H9 (cell line): ENCODE results near the gene LRIT3. TPM values are rescaled to one million over a fixed set of nuclear protein-coding genes. Genes with fewer than 3 reads are reported as not detected.

Experiments used
- DNase-seq: peaks from one replicate; pipeline ENCODE4 v3.0.0-alpha.2; 2017
- H2AFZ ChIP-seq: one replicate; pipeline ENCODE4 v1.6.1; 2013; ENCODE audit warnings: mild to moderate bottlenecking, low read length, control low read depth, moderate library complexity
- H2AK5ac ChIP-seq: 2 replicates; pipeline ENCODE4 v1.6.1; 2013; ENCODE audit warnings: low read length, control low read depth, mixed read lengths; ENCODE audit not compliant: insufficient read length
- H2BK120ac ChIP-seq: one replicate; pipeline ENCODE4 v1.6.1; 2013; ENCODE audit warnings: low read depth, mild to moderate bottlenecking, low read length, control low read depth, inconsistent platforms; ENCODE audit not compliant: poor library complexity, severe bottlenecking
- H2BK12ac ChIP-seq: 2 replicates; pipeline ENCODE4 v1.6.1; 2013; ENCODE audit warnings: low read length, control low read depth, mixed read lengths, low read depth; ENCODE audit not compliant: insufficient read length
- H2BK15ac ChIP-seq: 2 replicates; pipeline ENCODE4 v1.6.1; 2013; ENCODE audit warnings: low read depth, low read length, control low read depth
- H2BK20ac ChIP-seq: one replicate; pipeline ENCODE4 v1.6.1; 2013; ENCODE audit warnings: low read depth, mild to moderate bottlenecking, low read length, control low read depth, inconsistent platforms; ENCODE audit not compliant: poor library complexity, severe bottlenecking
- H2BK5ac ChIP-seq: 2 replicates; pipeline ENCODE4 v1.6.1; 2013; ENCODE audit warnings: low read length, control low read depth, mixed read lengths; ENCODE audit not compliant: insufficient read length
- H3K14ac ChIP-seq: 2 replicates; pipeline ENCODE4 v1.6.1; 2013; ENCODE audit warnings: low read length, control low read depth; ENCODE audit not compliant: insufficient read depth
- H3K18ac ChIP-seq: 2 replicates; pipeline ENCODE4 v1.6.1; 2013; ENCODE audit warnings: low read depth, mild to moderate bottlenecking, mixed read lengths, low read length, control low read depth; ENCODE audit not compliant: insufficient read length
- H3K23ac ChIP-seq: 2 replicates; pipeline ENCODE4 v1.6.1; 2013; ENCODE audit warnings: low read length, control low read depth, mixed read lengths, low read depth; ENCODE audit not compliant: insufficient read length
- H3K23me2 ChIP-seq: 2 replicates; pipeline ENCODE4 v1.6.1; 2013; ENCODE audit warnings: low read depth, mild to moderate bottlenecking, mixed read lengths, low read length, control low read depth; ENCODE audit not compliant: insufficient read length, poor library complexity, severe bottlenecking
- H3K27ac ChIP-seq: 2 replicates; pipeline ENCODE4 v1.5.1; 2013; ENCODE audit warnings: low read length, control low read depth, mixed read lengths, low read depth; ENCODE audit not compliant: insufficient read length
- H3K27me3 ChIP-seq: 2 replicates; pipeline ENCODE4 v1.6.1; 2013; ENCODE audit warnings: low read length, control low read depth, inconsistent platforms; ENCODE audit not compliant: insufficient read depth
- H3K4ac ChIP-seq: 2 replicates; pipeline ENCODE4 v1.6.1; 2013; ENCODE audit warnings: low read depth, mild to moderate bottlenecking, control low read depth, inconsistent platforms, low read length, moderate library complexity
- H3K4me1 ChIP-seq: 2 replicates; pipeline ENCODE4 v1.6.1; 2013; ENCODE audit warnings: low read length, control low read depth, inconsistent platforms; ENCODE audit not compliant: insufficient read depth
- H3K4me2 ChIP-seq: 2 replicates; pipeline ENCODE4 v1.6.1; 2013; ENCODE audit warnings: low read length, control low read depth, mixed read lengths; ENCODE audit not compliant: insufficient read length, insufficient read depth
- H3K56ac ChIP-seq: 2 replicates; pipeline ENCODE4 v1.6.1; 2013; ENCODE audit warnings: low read depth, mild to moderate bottlenecking, mixed read lengths, low read length, control low read depth; ENCODE audit not compliant: insufficient read length
- H3K79me1 ChIP-seq: 2 replicates; pipeline ENCODE4 v1.6.1; 2013; ENCODE audit warnings: low read depth, mild to moderate bottlenecking, moderate library complexity, low read length, control low read depth, inconsistent platforms; ENCODE audit not compliant: insufficient read depth, poor library complexity, severe bottlenecking
- H3K79me2 ChIP-seq: 2 replicates; pipeline ENCODE4 v1.6.1; 2013; ENCODE audit warnings: low read length, control low read depth, inconsistent platforms; ENCODE audit not compliant: insufficient read depth
- H3K9ac ChIP-seq: 2 replicates; pipeline ENCODE4 v1.6.1; 2013; ENCODE audit warnings: low read length, control low read depth, mixed read lengths; ENCODE audit not compliant: insufficient read length; ENCODE audit errors: extremely low read depth
- H3K9me3 ChIP-seq: one replicate; pipeline ENCODE4 v1.6.1; 2013; ENCODE audit warnings: low read depth, low read length, inconsistent platforms; ENCODE audit not compliant: control insufficient read depth
- H3T11ph ChIP-seq: one replicate; pipeline ENCODE4 v1.6.1; 2013; ENCODE audit warnings: mild to moderate bottlenecking, low read length, control low read depth, inconsistent platforms
- H4K20me1 ChIP-seq: one replicate; pipeline ENCODE4 v1.6.1; 2013; ENCODE audit not compliant: control insufficient read depth, insufficient read length, insufficient read depth
- H4K5ac ChIP-seq: 2 replicates; pipeline ENCODE4 v1.6.1; 2013; ENCODE audit warnings: low read depth, mild to moderate bottlenecking, mixed read lengths, low read length, control low read depth; ENCODE audit not compliant: insufficient read length
- H4K8ac ChIP-seq: replicated peaks from 2 replicates; pipeline ENCODE4 v1.6.1; 2013; ENCODE audit warnings: low read length, control low read depth, mixed read lengths, low read depth; ENCODE audit not compliant: insufficient read length
- H4K91ac ChIP-seq: 2 replicates; pipeline ENCODE4 v1.6.1; 2013; ENCODE audit warnings: low read depth, mild to moderate bottlenecking, moderate library complexity, mixed read lengths, low read length, control low read depth; ENCODE audit not compliant: insufficient read length
- H3K27ac Mint-ChIP-seq, 3 experiments: 2 replicates in 2 of 3; 3 replicates in 1 of 3; pipeline ENCODE4 v1.8.0; 2020 to 2021; ENCODE audit warnings: mixed read lengths in 3 of 3, mild to moderate bottlenecking in 1 of 3, moderate library complexity in 1 of 3
- H3K27me3 Mint-ChIP-seq: 2 replicates; pipeline ENCODE4 v1.8.0; 2021; ENCODE audit warnings: low read depth, mild to moderate bottlenecking, moderate library complexity, mixed read lengths
- H3K36me3 Mint-ChIP-seq, 3 experiments: 2 replicates in 2 of 3; 3 replicates in 1 of 3; pipeline ENCODE4 v1.8.0; 2020 to 2021; ENCODE audit warnings: low read depth in 3 of 3, mixed read lengths in 3 of 3; ENCODE audit not compliant: insufficient read depth in 1 of 3
- H3K4me1 Mint-ChIP-seq, 2 experiments: 2 replicates each; pipeline ENCODE4 v1.8.0; 2020; ENCODE audit warnings: mixed read lengths in 2 of 2
- H3K4me3 Mint-ChIP-seq, 2 experiments: 2 replicates in 1 of 2; 3 replicates in 1 of 2; pipeline ENCODE4 v1.8.0; 2020 to 2021; ENCODE audit warnings: mild to moderate bottlenecking in 2 of 2, mixed read lengths in 2 of 2, moderate library complexity in 1 of 2
- H3K9me3 Mint-ChIP-seq, 2 experiments: 2 replicates in 1 of 2; 3 replicates in 1 of 2; pipeline ENCODE4 v1.8.0; 2020; ENCODE audit warnings: mild to moderate bottlenecking in 2 of 2, mixed read lengths in 2 of 2, moderate library complexity in 1 of 2
- WGBS: extraction: QIAGEN DNeasy Blood & Tissue Kit; methylation state at CpG from one replicate; pipeline ENCODE4 v1.1.7; 2013; ENCODE audit warnings: missing lambda C conversion rate, low lambda C conversion rate, mixed read lengths; ENCODE audit not compliant: insufficient read length; ENCODE audit errors: extremely low coverage; 5-methylcytosine and 5-hydroxymethylcytosine counted together
- total RNA-seq: library from RNA; stranded (reverse); gene quantifications from 2 replicates; pipeline ENCODE4 v1.2.1, GENCODE V29; 2021
- TF ChIP-seq, protein P1 (sequence below): fragments of 200-600 bp; sonication (generic); conservative IDR thresholded peaks from 3 replicates; pipeline ENCODE4 v1.8.0; 2021; ENCODE audit warnings: antibody characterized with exemption, mild to moderate bottlenecking

LRIT3 gene
- total RNA-seq, 1 experiment from 2014 or later = 0.07 TPM

- H3K4me3 Mint-ChIP-seq = no peak overlapping the region
Observed at GRCh38 chr4:109887071-109887470, 39.2 kb downstream of the LRIT3 start.

More at GRCh38 chr4:109887071-109887470, 39.2 kb downstream of the LRIT3 start:
- Histone ChIP-seq H3K4me1 (no peaks in the 10 kb centered on the region), H3K56ac (no peak overlapping the region), H2BK5ac (no peak overlapping the region), H3K14ac (no peak overlapping the region), H3K4me2 (no peak overlapping the region), H3K23me2 (no peaks in the 10 kb centered on the region), H3T11ph (no peak overlapping the region), H3K9ac (no peak overlapping the region), H4K8ac (no peak overlapping the region), H3K18ac (no peak overlapping the region), H3K27me3 (no peaks in the 10 kb centered on the region), H2AFZ (no peak overlapping the region), H2BK15ac (no peak overlapping the region), H3K79me1 (no peaks in the 10 kb centered on the region), H3K79me2 (no peaks in the 10 kb centered on the region), H3K23ac (no peak overlapping the region), H4K5ac (no peak overlapping the region), H3K27ac (no peak overlapping the region), H4K20me1 (no peaks in the 10 kb centered on the region), H2BK20ac (no peak overlapping the region), H4K91ac (no peak overlapping the region), H2AK5ac (no peak overlapping the region), H2BK12ac (no peak overlapping the region), H3K4ac (no peak overlapping the region), H2BK120ac (no peak overlapping the region), H3K9me3 (no peaks in the 10 kb centered on the region)
- TF ChIP-seq, protein P1, sequence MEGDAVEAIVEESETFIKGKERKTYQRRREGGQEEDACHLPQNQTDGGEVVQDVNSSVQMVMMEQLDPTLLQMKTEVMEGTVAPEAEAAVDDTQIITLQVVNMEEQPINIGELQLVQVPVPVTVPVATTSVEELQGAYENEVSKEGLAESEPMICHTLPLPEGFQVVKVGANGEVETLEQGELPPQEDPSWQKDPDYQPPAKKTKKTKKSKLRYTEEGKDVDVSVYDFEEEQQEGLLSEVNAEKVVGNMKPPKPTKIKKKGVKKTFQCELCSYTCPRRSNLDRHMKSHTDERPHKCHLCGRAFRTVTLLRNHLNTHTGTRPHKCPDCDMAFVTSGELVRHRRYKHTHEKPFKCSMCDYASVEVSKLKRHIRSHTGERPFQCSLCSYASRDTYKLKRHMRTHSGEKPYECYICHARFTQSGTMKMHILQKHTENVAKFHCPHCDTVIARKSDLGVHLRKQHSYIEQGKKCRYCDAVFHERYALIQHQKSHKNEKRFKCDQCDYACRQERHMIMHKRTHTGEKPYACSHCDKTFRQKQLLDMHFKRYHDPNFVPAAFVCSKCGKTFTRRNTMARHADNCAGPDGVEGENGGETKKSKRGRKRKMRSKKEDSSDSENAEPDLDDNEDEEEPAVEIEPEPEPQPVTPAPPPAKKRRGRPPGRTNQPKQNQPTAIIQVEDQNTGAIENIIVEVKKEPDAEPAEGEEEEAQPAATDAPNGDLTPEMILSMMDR = no peak
- Mint-ChIP-seq H3K4me1 (no peaks in the 10 kb centered on the region), H3K27me3 (no peaks in the 10 kb centered on the region), H3K9me3 (no peaks in the 10 kb centered on the region), H3K27ac (no peak overlapping the region), H3K36me3 (no peaks in the 10 kb centered on the region)
- no CpG with 5 or more reads among the region's 6 CpGs for WGBS
- DNase-seq = no peak
